Kidney epithelial cell (primary cell): Measurements from ENCODE around the gene STK4. TPM values are rescaled to one million over a fixed set of nuclear protein-coding genes. Genes with fewer than 3 reads are reported as not detected.

Source experiments
- DNase-seq: peaks from one replicate; pipeline ENCODE4 v3.0.0-alpha.2; 2010; ENCODE audit warnings: low read depth
- H3K27me3 ChIP-seq: 2 replicates; pipeline ENCODE4 v1.6.0; 2011; ENCODE audit warnings: low read length; ENCODE audit not compliant: control insufficient read depth, insufficient read depth
- H3K36me3 ChIP-seq: 2 replicates; pipeline ENCODE4 v1.5.1; 2011; ENCODE audit warnings: low read length; ENCODE audit not compliant: control insufficient read depth, insufficient read depth
- H3K4me3 ChIP-seq: 2 replicates; pipeline ENCODE4 v1.5.1; 2011; ENCODE audit warnings: low read depth, mild to moderate bottlenecking, control low read depth, low read length
- total RNA-seq: library from RNA; depleted of rRNA; stranded (reverse); fragments of >200 nt; gene quantifications from 2 replicates; pipeline ENCODE4 v1.2.3, GENCODE V29; 2015
- TF ChIP-seq, protein P1 (sequence below): IDR thresholded peaks from 2 replicates; pipeline ENCODE4 v1.5.1; 2011; ENCODE audit warnings: mild to moderate bottlenecking, moderate library complexity, low read length, control low read depth, inconsistent platforms; ENCODE audit not compliant: insufficient read depth, poor library complexity, severe bottlenecking

The STK4 gene
- total RNA-seq, 1 donor from 2014 or later: 27.1 TPM

- TF ChIP-seq, protein P1, sequence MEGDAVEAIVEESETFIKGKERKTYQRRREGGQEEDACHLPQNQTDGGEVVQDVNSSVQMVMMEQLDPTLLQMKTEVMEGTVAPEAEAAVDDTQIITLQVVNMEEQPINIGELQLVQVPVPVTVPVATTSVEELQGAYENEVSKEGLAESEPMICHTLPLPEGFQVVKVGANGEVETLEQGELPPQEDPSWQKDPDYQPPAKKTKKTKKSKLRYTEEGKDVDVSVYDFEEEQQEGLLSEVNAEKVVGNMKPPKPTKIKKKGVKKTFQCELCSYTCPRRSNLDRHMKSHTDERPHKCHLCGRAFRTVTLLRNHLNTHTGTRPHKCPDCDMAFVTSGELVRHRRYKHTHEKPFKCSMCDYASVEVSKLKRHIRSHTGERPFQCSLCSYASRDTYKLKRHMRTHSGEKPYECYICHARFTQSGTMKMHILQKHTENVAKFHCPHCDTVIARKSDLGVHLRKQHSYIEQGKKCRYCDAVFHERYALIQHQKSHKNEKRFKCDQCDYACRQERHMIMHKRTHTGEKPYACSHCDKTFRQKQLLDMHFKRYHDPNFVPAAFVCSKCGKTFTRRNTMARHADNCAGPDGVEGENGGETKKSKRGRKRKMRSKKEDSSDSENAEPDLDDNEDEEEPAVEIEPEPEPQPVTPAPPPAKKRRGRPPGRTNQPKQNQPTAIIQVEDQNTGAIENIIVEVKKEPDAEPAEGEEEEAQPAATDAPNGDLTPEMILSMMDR: no peak
- Histone ChIP-seq H3K27me3 (no peaks in the 10 kb centered on the region), H3K36me3 (peaks cover 2% of the 10 kb centered on the region), H3K4me3 (no peak overlapping the region)
- no peak for DNase-seq
Observed at GRCh38 chr20:44955270-44955669, 11.0 kb upstream of the STK4 start.

- TF ChIP-seq, protein P1: no peak
- H3K4me3 ChIP-seq: no peak overlapping the region
- no peaks in the 10 kb centered on the region for H3K27me3 ChIP-seq
- no peak for DNase-seq
- H3K36me3 ChIP-seq: peaks cover 2% of the 10 kb centered on the region
Observed at GRCh38 chr20:44956410-44956809, 9.9 kb upstream of the STK4 start.

- no peak for DNase-seq
- Histone ChIP-seq H3K27me3 (no peaks in the 10 kb centered on the region), H3K4me3 (no peak overlapping the region), H3K36me3 (peaks cover 2% of the 10 kb centered on the region)
- TF ChIP-seq, protein P1: no peak
Observed at GRCh38 chr20:44958276-44958675, 8.0 kb upstream of the STK4 start.

- Histone ChIP-seq H3K27me3 (no peaks in the 10 kb centered on the region), H3K4me3 (peak overlapping the region; percentile 72), H3K36me3 (peaks cover 2% of the 10 kb centered on the region)
- TF ChIP-seq, protein P1: no peak
- DNase-seq: no peak
Observed at GRCh38 chr20:44959082-44959637, 7.2 kb upstream of the STK4 start.

- peak overlapping the region; percentile 72 for H3K4me3 ChIP-seq
- peaks cover 2% of the 10 kb centered on the region for H3K36me3 ChIP-seq
- TF ChIP-seq, protein P1: no peak
- DNase-seq: peak; percentile 47
- H3K27me3 ChIP-seq: no peaks in the 10 kb centered on the region
Observed at GRCh38 chr20:44959638-44960102, 6.6 kb upstream of the STK4 start.
